IPS DF 4.7 (cell line): ENCODE results near the gene VPS26B.

ENCODE experiments used
- DNase-seq: peaks from one replicate; pipeline ENCODE4 v3.0.0-alpha.2; 2013; ENCODE audit warnings: low spot score; ENCODE audit errors: extremely low read depth

Gene VPS26B

GRCh38 chr11:134257101-134257500 lies 32.6 kb downstream of the VPS26B start:
- no peak for DNase-seq

GRCh38 chr11:134258577-134258976 lies 34.1 kb downstream of the VPS26B start:
- DNase-seq, result no peak

- no peak for DNase-seq
Observed at GRCh38 chr11:134260503-134260902, 36.0 kb downstream of the VPS26B start.

GRCh38 chr11:134260983-134261382 lies 36.5 kb downstream of the VPS26B start:
- no peak for DNase-seq

GRCh38 chr11:134261626-134262488 lies 37.4 kb downstream of the VPS26B start:
- DNase-seq, result no peak

- no peak for DNase-seq
Observed at GRCh38 chr11:134264966-134265764, 40.7 kb downstream of the VPS26B start.

GRCh38 chr11:134266440-134266839 lies 42.0 kb downstream of the VPS26B start:
- DNase-seq, result no peak

GRCh38 chr11:134266841-134267251 lies 42.4 kb downstream of the VPS26B start:
- DNase-seq, result no peak

- no peak for DNase-seq
Observed at GRCh38 chr11:134267461-134267860, 43.0 kb downstream of the VPS26B start.

GRCh38 chr11:134267966-134268365 lies 43.5 kb downstream of the VPS26B start:
- no peak for DNase-seq

- DNase-seq, result no peak
Observed at GRCh38 chr11:134270250-134270714, 45.8 kb downstream of the VPS26B start.

GRCh38 chr11:134271978-134272377 lies 47.5 kb downstream of the VPS26B start:
- no peak for DNase-seq

- DNase-seq, result peak; percentile 90
Observed at GRCh38 chr11:134272381-134273316, 48.2 kb downstream of the VPS26B start.

- DNase-seq, result no peak
Observed at GRCh38 chr11:134273317-134273712, 48.8 kb downstream of the VPS26B start.

GRCh38 chr11:134275188-134275533 lies 50.7 kb downstream of the VPS26B start:
- no peak for DNase-seq

- DNase-seq, result no peak
Observed at GRCh38 chr11:134275534-134276395, 51.3 kb downstream of the VPS26B start, which contains the start of gene GLB1L3. Gene GLB1L3 (plus strand): TSS chr11:134276379. CDS start chr11:134276741, 362 bp downstream.

- no peak for DNase-seq
Observed at GRCh38 chr11:134276396-134277182, 52.1 kb downstream of the VPS26B start.

GRCh38 chr11:134277183-134278001 lies 52.9 kb downstream of the VPS26B start:
- no peak for DNase-seq

GRCh38 chr11:134278356-134278755 lies 53.9 kb downstream of the VPS26B start:
- DNase-seq, result no peak
